ENCODE measurements around the gene CACNA2D1.

Gene CACNA2D1

DNA sequence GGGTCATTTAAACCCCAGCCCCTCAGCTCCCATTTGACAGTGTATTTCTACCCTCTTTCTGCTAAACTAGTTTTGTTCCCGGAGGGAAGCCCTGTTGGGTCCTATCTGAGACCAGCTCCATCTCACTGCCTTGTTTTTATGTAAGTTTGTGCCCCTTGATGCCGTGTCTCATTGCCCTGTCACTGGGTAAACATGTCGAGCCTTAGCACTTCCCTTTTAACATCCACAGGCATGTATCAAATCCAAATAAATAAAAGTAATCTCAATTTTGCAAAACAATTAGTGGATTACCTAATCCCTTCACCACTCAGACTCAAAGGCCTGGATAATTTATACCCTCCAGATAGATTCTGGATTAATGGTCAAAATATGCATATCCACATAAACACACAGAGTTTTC, 115.7 kb downstream of the CACNA2D1 start:
- TF ChIP-seq POLR2A (IDR thresholded peaks at IDR 0.05; ENCODE audit: extremely low read depth, insufficient read length) (no peak), MYC (IDR thresholded peaks at IDR 0.05; ENCODE audit: low read depth, low read length) (no peak)
- TF ChIP-seq, protein P1, sequence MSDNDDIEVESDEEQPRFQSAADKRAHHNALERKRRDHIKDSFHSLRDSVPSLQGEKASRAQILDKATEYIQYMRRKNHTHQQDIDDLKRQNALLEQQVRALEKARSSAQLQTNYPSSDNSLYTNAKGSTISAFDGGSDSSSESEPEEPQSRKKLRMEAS (IDR thresholded peaks at IDR 0.05; ENCODE audit: low read depth, low read length) = no peak
- no peak overlapping the region for H3K4me3 ChIP-seq (ENCODE audit: low read depth, low read length)
- no peak for DNase-seq (ENCODE audit: low read depth)

DNA sequence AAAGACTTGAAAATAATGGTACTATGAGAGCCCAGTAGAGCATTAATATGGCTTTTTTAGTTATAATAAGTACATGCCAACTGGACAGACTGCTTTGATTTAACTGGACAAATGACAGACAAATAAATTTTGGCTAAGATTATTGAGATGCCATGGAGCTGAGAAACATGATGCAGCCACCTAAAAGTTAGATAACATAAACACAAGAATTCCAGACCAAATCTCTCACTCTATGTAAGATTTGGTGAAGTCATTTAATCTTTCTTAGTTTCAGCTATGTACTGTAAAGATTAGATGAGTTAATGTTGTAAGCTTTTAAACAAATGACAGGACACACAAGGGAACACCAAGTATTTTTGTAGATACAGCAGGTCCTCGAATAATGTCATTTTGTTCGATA, 118.2 kb downstream of the CACNA2D1 start:
- DNase-seq (ENCODE audit: low read depth) = no peak
- no peak for TF ChIP-seq POLR2A (IDR thresholded peaks at IDR 0.05; ENCODE audit: extremely low read depth, insufficient read length)
- TF ChIP-seq, protein P1 (IDR thresholded peaks at IDR 0.05; ENCODE audit: low read depth, low read length) = no peak
- TF ChIP-seq, protein P2, sequence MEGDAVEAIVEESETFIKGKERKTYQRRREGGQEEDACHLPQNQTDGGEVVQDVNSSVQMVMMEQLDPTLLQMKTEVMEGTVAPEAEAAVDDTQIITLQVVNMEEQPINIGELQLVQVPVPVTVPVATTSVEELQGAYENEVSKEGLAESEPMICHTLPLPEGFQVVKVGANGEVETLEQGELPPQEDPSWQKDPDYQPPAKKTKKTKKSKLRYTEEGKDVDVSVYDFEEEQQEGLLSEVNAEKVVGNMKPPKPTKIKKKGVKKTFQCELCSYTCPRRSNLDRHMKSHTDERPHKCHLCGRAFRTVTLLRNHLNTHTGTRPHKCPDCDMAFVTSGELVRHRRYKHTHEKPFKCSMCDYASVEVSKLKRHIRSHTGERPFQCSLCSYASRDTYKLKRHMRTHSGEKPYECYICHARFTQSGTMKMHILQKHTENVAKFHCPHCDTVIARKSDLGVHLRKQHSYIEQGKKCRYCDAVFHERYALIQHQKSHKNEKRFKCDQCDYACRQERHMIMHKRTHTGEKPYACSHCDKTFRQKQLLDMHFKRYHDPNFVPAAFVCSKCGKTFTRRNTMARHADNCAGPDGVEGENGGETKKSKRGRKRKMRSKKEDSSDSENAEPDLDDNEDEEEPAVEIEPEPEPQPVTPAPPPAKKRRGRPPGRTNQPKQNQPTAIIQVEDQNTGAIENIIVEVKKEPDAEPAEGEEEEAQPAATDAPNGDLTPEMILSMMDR (IDR thresholded peaks at IDR 0.05; ENCODE audit: low read depth, low read length) = no peak
- TF ChIP-seq MYC (IDR thresholded peaks at IDR 0.05; ENCODE audit: low read depth, low read length) = no peak
- H3K4me3 ChIP-seq (ENCODE audit: low read depth, low read length) = no peak overlapping the region

- H3K4me3 ChIP-seq (ENCODE audit: low read depth, low read length) = no peak overlapping the region
- TF ChIP-seq POLR2A (IDR thresholded peaks at IDR 0.05; ENCODE audit: extremely low read depth, insufficient read length) (no peak), MYC (IDR thresholded peaks at IDR 0.05; ENCODE audit: low read depth, low read length) (no peak)
- TF ChIP-seq, protein P2 (IDR thresholded peaks at IDR 0.05; ENCODE audit: low read depth, low read length) = no peak
- TF ChIP-seq, protein P1 (IDR thresholded peaks at IDR 0.05; ENCODE audit: low read depth, low read length) = no peak
- no peak for DNase-seq (ENCODE audit: low read depth)
Measured at GRCh38 chr7:82323806-82324205, 119.8 kb downstream of the CACNA2D1 start.

GRCh38 chr7:82319674-82320118, 123.9 kb downstream of the CACNA2D1 start:
- TF ChIP-seq, protein P2 (IDR thresholded peaks at IDR 0.05; ENCODE audit: low read depth, low read length) = no peak
- TF ChIP-seq MYC (IDR thresholded peaks at IDR 0.05; ENCODE audit: low read depth, low read length) = no peak
- TF ChIP-seq, protein P1 (IDR thresholded peaks at IDR 0.05; ENCODE audit: low read depth, low read length) = no peak
- TF ChIP-seq POLR2A (IDR thresholded peaks at IDR 0.05; ENCODE audit: extremely low read depth, insufficient read length) = no peak
- no peak for DNase-seq (ENCODE audit: low read depth)
- H3K4me3 ChIP-seq (ENCODE audit: low read depth, low read length) = no peak overlapping the region

GRCh38 chr7:82318786-82319185, 124.8 kb downstream of the CACNA2D1 start:
- no peak overlapping the region for H3K4me3 ChIP-seq (ENCODE audit: low read depth, low read length)
- TF ChIP-seq, protein P1 (IDR thresholded peaks at IDR 0.05; ENCODE audit: low read depth, low read length) = no peak
- no peak for TF ChIP-seq MYC (IDR thresholded peaks at IDR 0.05; ENCODE audit: low read depth, low read length)
- no peak for DNase-seq (ENCODE audit: low read depth)

DNA sequence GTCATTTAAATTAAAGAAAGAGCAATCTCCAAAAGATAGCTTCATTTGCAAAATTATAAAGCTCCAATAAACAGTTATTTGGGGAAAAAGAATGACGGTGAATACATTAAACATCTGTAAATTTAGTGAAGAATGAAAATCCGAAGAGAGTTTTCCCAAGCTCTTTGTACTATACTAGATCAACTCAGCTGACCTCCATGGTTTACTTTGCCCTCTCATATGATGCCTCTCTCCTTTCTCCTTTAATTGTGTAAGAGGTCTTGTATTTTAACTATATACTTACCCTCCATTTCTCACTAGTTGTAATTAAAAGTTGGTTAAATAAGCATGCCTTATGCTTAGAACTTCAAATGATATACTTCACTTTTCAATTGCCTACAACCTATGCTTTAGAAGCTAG, 125.8 kb downstream of the CACNA2D1 start:
- DNase-seq (ENCODE audit: low read depth) = no peak
- no peak overlapping the region for H3K4me3 ChIP-seq (ENCODE audit: low read depth, low read length)
- no peak for TF ChIP-seq POLR2A (IDR thresholded peaks at IDR 0.05; ENCODE audit: extremely low read depth, insufficient read length)
- TF ChIP-seq, protein P2 (IDR thresholded peaks at IDR 0.05; ENCODE audit: low read depth, low read length) = no peak
- no peak for TF ChIP-seq MYC (IDR thresholded peaks at IDR 0.05; ENCODE audit: low read depth, low read length)
- TF ChIP-seq, protein P1 (IDR thresholded peaks at IDR 0.05; ENCODE audit: low read depth, low read length) = no peak
